ENCODE measurements around the gene MTHFD1L.

Gene MTHFD1L

GRCh38 chr6:150899231-150899630 lies 33.7 kb downstream of the MTHFD1L start:
- DNase-seq, result no peak

- no peak for DNase-seq
Observed at GRCh38 chr6:150900049-150900448, 34.5 kb downstream of the MTHFD1L start.

GRCh38 chr6:150902142-150902776 lies 36.8 kb downstream of the MTHFD1L start:
- DNase-seq, result no peak

- no peak for DNase-seq
Observed at GRCh38 chr6:150905769-150906168, 40.3 kb downstream of the MTHFD1L start.

GRCh38 chr6:150906641-150907326 lies 41.3 kb downstream of the MTHFD1L start:
- DNase-seq, result no peak

- DNase-seq, result no peak
Observed at GRCh38 chr6:150907383-150907782, 41.9 kb downstream of the MTHFD1L start.

- no peak for DNase-seq
Observed at GRCh38 chr6:150908901-150909300, 43.4 kb downstream of the MTHFD1L start.

- DNase-seq, result no peak
Observed at GRCh38 chr6:150910561-150910960, 45.1 kb downstream of the MTHFD1L start.

- no peak for DNase-seq
Observed at GRCh38 chr6:150914372-150914771, 48.9 kb downstream of the MTHFD1L start.

GRCh38 chr6:150915131-150915879 lies 49.8 kb downstream of the MTHFD1L start:
- no peak for DNase-seq

- DNase-seq, result no peak
Observed at GRCh38 chr6:150915880-150916265, 50.4 kb downstream of the MTHFD1L start.

GRCh38 chr6:150919938-150920337 lies 54.4 kb downstream of the MTHFD1L start:
- peak in 1 of 3 donors; percentile 10 for DNase-seq

GRCh38 chr6:150922137-150922536 lies 56.6 kb downstream of the MTHFD1L start:
- DNase-seq, result no peak

GRCh38 chr6:150924808-150925589 lies 59.5 kb downstream of the MTHFD1L start:
- peak in 2 of 3 donors; percentile 3 to 9 for DNase-seq

- DNase-seq, result no peak
Observed at GRCh38 chr6:150925590-150925928, 60.1 kb downstream of the MTHFD1L start.

- no peak for DNase-seq
Observed at GRCh38 chr6:150925976-150926375, 60.5 kb downstream of the MTHFD1L start.

- no peak for DNase-seq
Observed at GRCh38 chr6:150928882-150929281, 63.4 kb downstream of the MTHFD1L start.

GRCh38 chr6:150929416-150929815 lies 63.9 kb downstream of the MTHFD1L start:
- DNase-seq, result no peak

GRCh38 chr6:150930841-150931240 lies 65.3 kb downstream of the MTHFD1L start:
- no peak for DNase-seq

- DNase-seq, result no peak
Observed at GRCh38 chr6:150931405-150931804, 65.9 kb downstream of the MTHFD1L start.

- DNase-seq, result no peak
Observed at GRCh38 chr6:150932996-150933395, 67.5 kb downstream of the MTHFD1L start.

GRCh38 chr6:150934380-150934779 lies 68.9 kb downstream of the MTHFD1L start:
- no peak for DNase-seq

GRCh38 chr6:150936021-150936555 lies 70.6 kb downstream of the MTHFD1L start:
- no peak for DNase-seq

Measured in suppressor macrophage treated with lipopolysaccharide for 1 hour (primary cell).